K562 (cell line): Measurements from ENCODE around the gene KEL. TPM values are rescaled to one million over a fixed set of nuclear protein-coding genes. Genes with fewer than 3 reads are reported as not detected.

ENCODE experiments used
- AFF4 ChIP-seq: sonication (generic); formaldehyde crosslinking; IDR thresholded peaks from 2 replicates; pipeline ENCODE4 v1.8.0; 2023; ENCODE audit warnings: mild to moderate bottlenecking, missing genetic modification reagents
- ATF7 ChIP-seq: fragments of 450-650 bp; IDR thresholded peaks from 2 replicates; pipeline ENCODE4 v1.7.1; 2014; ENCODE audit warnings: mild to moderate bottlenecking, moderate library complexity
- CBFA2T2 ChIP-seq: fragments of 450-650 bp; conservative IDR thresholded peaks from 2 replicates; pipeline ENCODE4 v1.6.1; 2017; ENCODE audit warnings: mild to moderate bottlenecking
- CC2D1A ChIP-seq: fragments of 450-650 bp; IDR thresholded peaks from 2 replicates; pipeline ENCODE4 v1.6.1; 2017; ENCODE audit warnings: mild to moderate bottlenecking
- CTCF ChIP-seq, 3 experiments: IDR thresholded peaks in 2 of 3; conservative IDR thresholded peaks in 1 of 3; 2 replicates each; pipeline ENCODE4 v1.5.1; 2011 to 2012; ENCODE audit warnings: low read length in 3 of 3, mild to moderate bottlenecking in 3 of 3, control low read depth in 2 of 3, improper control_type of control experiment in 1 of 3, inconsistent platforms in 1 of 3, low read depth in 1 of 3, mixed read lengths in 1 of 3, moderate library complexity in 1 of 3; ENCODE audit not compliant: insufficient read depth in 2 of 3
- HMBOX1 ChIP-seq: sonication (generic); IDR thresholded peaks from 2 replicates; pipeline ENCODE4 v1.6.1; 2016
- HMGN3 ChIP-seq: IDR thresholded peaks from 2 replicates; pipeline ENCODE4 v1.6.1; 2011; ENCODE audit warnings: borderline replicate concordance, low read depth, mild to moderate bottlenecking, mixed read lengths, low read length; ENCODE audit not compliant: insufficient read length; ENCODE audit errors: extremely low read depth
- IRF1 ChIP-seq: sonication (generic); formaldehyde crosslinking; IDR thresholded peaks from 2 replicates; pipeline ENCODE4 v1.8.0; 2022; ENCODE audit warnings: missing genetic modification reagents, mild to moderate bottlenecking, borderline replicate concordance
- KLF16 ChIP-seq: IDR thresholded peaks from 2 replicates; pipeline ENCODE4 v1.6.1; 2016; ENCODE audit warnings: antibody characterized with exemption
- MAFG ChIP-seq: fragments of 450-650 bp; conservative IDR thresholded peaks from 2 replicates; pipeline ENCODE4 v1.6.1; 2016; ENCODE audit warnings: missing genetic modification characterization, missing compliant biosample characterization
- MIER1 ChIP-seq: fragments of 450-650 bp; IDR thresholded peaks from 2 replicates; pipeline ENCODE4 v1.6.1; 2016; ENCODE audit warnings: antibody characterized with exemption, mild to moderate bottlenecking, low read depth
- PURB ChIP-seq: sonication (generic); formaldehyde crosslinking; IDR thresholded peaks from 2 replicates; pipeline ENCODE4 v1.9.0; 2021; ENCODE audit warnings: low read depth, mild to moderate bottlenecking, missing genetic modification reagents
- RBBP5 ChIP-seq: fragments of 200-600 bp; sonication (generic); IDR thresholded peaks from 2 replicates; pipeline ENCODE4 v1.6.1; 2012; ENCODE audit warnings: borderline replicate concordance, mild to moderate bottlenecking, low read length, control low read depth, inconsistent platforms; ENCODE audit not compliant: insufficient read depth, poor library complexity, severe bottlenecking
- TFAM ChIP-seq: fragments of 250-450 bp; sonication (Bioruptor Pico); conservative IDR thresholded peaks from 2 replicates; pipeline ENCODE4 v1.5.0; 2021; ENCODE audit warnings: mild to moderate bottlenecking, moderate library complexity
- ZBTB1 ChIP-seq: sonication (generic); formaldehyde crosslinking; IDR thresholded peaks from 2 replicates; pipeline ENCODE4 v1.8.1; 2023; ENCODE audit warnings: missing genetic modification reagents, low read depth, mild to moderate bottlenecking, borderline replicate concordance
- ZBTB7A ChIP-seq: IDR thresholded peaks from 2 replicates; pipeline ENCODE4 v1.6.1; 2011; ENCODE audit warnings: low read depth, mild to moderate bottlenecking, low read length, moderate library complexity, borderline replicate concordance; ENCODE audit not compliant: control insufficient read depth
- ZNF274 ChIP-seq: IDR thresholded peaks from 2 replicates; pipeline ENCODE4 v1.6.1; 2011; ENCODE audit warnings: low read depth, mild to moderate bottlenecking, low read length, moderate library complexity, borderline replicate concordance
- ZNF436 ChIP-seq: fragments of 250-450, 450-650 bp; sonication (Bioruptor Pico); formaldehyde crosslinking; IDR thresholded peaks from 2 replicates; pipeline ENCODE4 v1.7.0; 2020; ENCODE audit warnings: mild to moderate bottlenecking
- ZNF444 ChIP-seq: fragments of 250-450 bp; sonication (Bioruptor Pico); IDR thresholded peaks from 2 replicates; pipeline ENCODE4 v1.4.0; 2020; ENCODE audit warnings: mild to moderate bottlenecking, moderate library complexity
- polyA plus RNA-seq, 8 experiments: library from polyadenylated mRNA; depleted of rRNA in 4 of 8; stranded (reverse) in 5 of 8; unstranded in 3 of 8; fragments of >200 nt; fragmentation: Nextera tagmentation in 2 of 8; fragmentation: Illumina TruSeq in 1 of 8; extraction: Ambion mirVana in 2 of 8; extraction: Trizol in 1 of 8; gene quantifications; 2 replicates each; pipeline versions ENCODE4 v1.2.1 to v1.2.3, GENCODE V29; 2011 to 2014; ENCODE audit warnings: inconsistent platforms in 1 of 8, missing spikeins in 1 of 8
- total RNA-seq, 7 experiments: library from RNA; depleted of rRNA in 6 of 7; stranded (reverse); fragments of >200 nt in 6 of 7; fragmentation: Illumina TruSeq in 2 of 7; extraction: Trizol in 2 of 7; gene quantifications; 2 replicates each; pipeline versions ENCODE4 v1.2.1 to v1.2.3, GENCODE V29; 2011 to 2021; ENCODE audit warnings: low replicate concordance in 1 of 7

The KEL gene
- total and polyA plus RNA-seq, 9 of the 15 experiments (the other 6 are each of a cell fraction or from before 2014, with no cell fraction given) = 9.0 to 47.4 (median 22.2) TPM

- TF ChIP-seq ZBTB7A (peak; percentile 92; the same call in 1 of the 2 replicates), HMGN3 (peak; percentile 63), KLF16 (peak; percentile 93), RBBP5 (peak; percentile 40), IRF1 (CRISPR knock-in tag) (no peak), ATF7 (peak; percentile 68), TFAM (no peak), MAFG (peak; percentile 82), ZNF436 (CRISPR knock-in tag) (no peak), CC2D1A (peak; percentile 86; the same call in 1 of the 2 replicates), ZNF274 (no peak), PURB (CRISPR knock-in tag) (no peak), ZBTB1 (CRISPR knock-in tag) (no peak), HMBOX1 (0 out of 2 replicates have a peak, but pooled peaks have one; percentile 12), CTCF (IDR thresholded peaks at IDR 0.05 in 2 of 3, conservative IDR thresholded peaks at IDR 0.05 in 1 of 3; ENCODE audit: insufficient read depth in 2 of 3, low read depth in 1 of 3, low read length in 3 of 3) (peak in 2 of 3 experiments; percentile 15 to 16; a peak in 1 of 6 replicates), AFF4 (CRISPR knock-in tag) (peak; percentile 18; the same call in 1 of the 2 replicates), MIER1 (0 out of 2 replicates have a peak, but pooled peaks have one; percentile 22), ZNF444 (CRISPR knock-in tag) (peak; percentile 79; the same call in 1 of the 2 replicates), CBFA2T2 (peak; percentile 93)
Observed at GRCh38 chr7:142961973-142962926, at the start of gene KEL (continued).
